HFF-Myc (cell line): ENCODE measurements around the gene RNF38.
A peak's percentile ranks its signal among the peaks of the same experiment; 100 is the strongest.

Source experiments
- DNase-seq: peaks from one replicate; pipeline ENCODE4 v3.0.0-alpha.2; 2011; ENCODE audit warnings: low read depth; ENCODE audit errors: extremely low read depth
- H3K4me3 ChIP-seq: replicated peaks from 2 replicates; pipeline ENCODE4 v1.5.1; 2011; ENCODE audit warnings: low read depth, mild to moderate bottlenecking, control low read depth, low read length
- CTCF ChIP-seq: IDR thresholded peaks from 2 replicates; pipeline ENCODE4 v1.5.1; 2012; ENCODE audit warnings: mild to moderate bottlenecking, low read depth, low read length, control low read depth; ENCODE audit errors: missing control alignments

Gene RNF38

GRCh38 chr9:36407122-36407723 is 7.2 kb upstream of the RNF38 start:
- no peak overlapping the region for H3K4me3 ChIP-seq
- DNase-seq, result peak; percentile 27
- peak; percentile 79 for TF ChIP-seq CTCF

- no peak for DNase-seq
- no peak overlapping the region for H3K4me3 ChIP-seq
- no peak for TF ChIP-seq CTCF
Measured at GRCh38 chr9:36402536-36402935, 2.5 kb upstream of the RNF38 start.

- no peak overlapping the region for H3K4me3 ChIP-seq
- no peak for TF ChIP-seq CTCF
- no peak for DNase-seq
Measured at GRCh38 chr9:36401897-36402480, 1.9 kb upstream of the RNF38 start.

DNA sequence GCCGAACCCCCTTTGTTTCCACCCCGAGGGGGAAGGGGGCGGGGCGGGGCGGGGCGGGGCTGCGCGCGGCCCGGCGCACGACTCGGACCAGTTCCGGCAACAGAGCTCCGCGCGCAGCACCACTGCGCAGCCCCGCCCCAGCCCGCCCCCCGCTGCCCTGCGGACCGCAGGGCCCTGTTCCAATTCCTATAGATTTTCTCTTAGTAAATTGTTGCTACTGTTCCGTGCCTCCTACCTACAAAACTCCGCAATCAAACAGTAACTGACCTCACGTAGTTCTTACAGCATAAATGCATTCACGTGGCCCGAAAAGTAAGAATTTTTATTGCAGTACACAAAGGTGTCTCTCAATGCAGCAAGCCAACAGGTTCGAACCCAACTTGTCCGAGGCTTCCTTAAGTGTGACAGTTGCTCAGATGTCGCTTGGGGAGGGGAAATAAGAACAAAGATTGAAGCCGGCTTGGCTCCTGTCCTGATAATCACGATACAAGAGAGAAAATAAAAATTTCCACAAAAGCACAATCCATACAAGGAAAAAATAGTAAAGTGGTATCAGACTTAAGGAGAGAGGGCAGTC is 1.2 kb upstream of the RNF38 start:
- H3K4me3 ChIP-seq, result peak overlapping the region; percentile 65
- DNase-seq, result no peak
- TF ChIP-seq CTCF, result no peak

DNA sequence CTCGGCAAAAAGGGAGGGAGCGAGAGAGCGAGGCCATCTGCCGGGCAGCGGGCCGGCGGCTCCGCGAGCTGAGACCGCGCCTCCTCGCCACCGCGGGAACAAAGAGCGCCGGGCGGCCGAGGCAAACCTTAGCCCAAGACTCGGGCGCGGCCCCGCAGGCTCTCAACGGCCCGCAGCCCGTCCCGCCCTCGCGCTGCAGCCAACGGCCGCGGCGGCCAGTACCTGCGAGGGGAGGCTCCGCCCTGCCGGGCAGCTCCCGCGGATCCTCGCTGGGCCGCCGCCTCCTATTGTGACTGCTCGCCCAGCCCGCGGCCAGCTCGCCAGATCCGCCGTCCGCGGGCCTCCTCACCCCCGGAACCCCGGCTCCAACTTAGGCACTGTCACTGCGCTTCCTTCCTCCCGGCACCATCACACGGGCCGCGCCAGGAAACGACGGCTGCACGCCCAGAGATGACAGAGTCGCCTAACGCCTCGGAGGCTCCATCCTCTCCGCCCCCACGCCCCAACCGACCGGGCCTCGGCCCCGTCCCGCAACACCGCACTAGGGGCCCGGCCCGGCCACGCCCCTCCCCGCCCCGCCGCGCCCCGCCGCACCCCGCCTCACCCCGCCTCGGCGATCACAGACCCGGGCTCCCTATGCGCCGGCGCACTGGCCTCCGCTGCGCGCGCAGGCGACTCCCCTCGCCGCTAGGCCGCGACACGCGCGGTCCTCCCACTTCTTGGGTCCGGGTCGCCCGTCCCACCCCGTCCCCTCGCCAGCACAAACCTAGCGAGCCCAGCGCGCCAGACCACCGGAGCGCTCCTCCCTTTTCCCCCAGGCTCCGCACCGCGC is 479 bp upstream of the RNF38 start:
- H3K4me3 ChIP-seq, result peak overlapping the region; percentile 65
- peak; percentile 39 for DNase-seq
- no peak for TF ChIP-seq CTCF

- no peak for TF ChIP-seq CTCF
- no peak for DNase-seq
- peak overlapping the region; percentile 65; the same call in 1 of the 2 replicates for H3K4me3 ChIP-seq
Measured at GRCh38 chr9:36398745-36399144, 1.3 kb downstream of the RNF38 start.
